CD8-positive, alpha-beta memory T cell (primary cell): ENCODE measurements around the gene LGR4. TPM values are rescaled to one million over a fixed set of nuclear protein-coding genes. Genes with fewer than 3 reads are reported as not detected.
A peak's percentile ranks its signal among the peaks of the same experiment; 100 is the strongest.
"Not testable (repeated sequence)": the region's sequence is repeated elsewhere in the genome, so short reads cannot be mapped to it uniquely, and the experiment has no call there.

ENCODE experiments used
- CTCF ChIA-PET: fragments of 350-600 bp; sonication (Branson Sonifier 250); formaldehyde crosslinking; loops from one replicate; lab custom pipeline; 2021; ENCODE audit warnings: antibody characterized with exemption; lab: Charles Lee
- POLR2A ChIA-PET: fragments of 350-600 bp; sonication (Branson Sonifier 250); formaldehyde crosslinking; loops from one replicate; lab custom pipeline; 2021; ENCODE audit warnings: antibody characterized with exemption; lab: Charles Lee
- DNase-seq, 5 donors: peaks; one replicate each; pipeline versions ENCODE4 v3.0.0 to v3.0.0-alpha.2; 2020 to 2022; ENCODE audit warnings: mixed read lengths in 1 of 5
- H3K27ac ChIP-seq: one replicate; pipeline ENCODE4 v1.7.0; 2013; ENCODE audit warnings: low read depth, mild to moderate bottlenecking, low read length, moderate library complexity
- H3K27me3 ChIP-seq: 2 replicates; pipeline ENCODE4 v1.7.0; 2013; ENCODE audit warnings: low read length, mild to moderate bottlenecking; ENCODE audit not compliant: insufficient read depth, poor library complexity, severe bottlenecking
- H3K36me3 ChIP-seq: 2 replicates; pipeline ENCODE4 v1.7.0; 2013; ENCODE audit warnings: mild to moderate bottlenecking, low read length, moderate library complexity; ENCODE audit not compliant: insufficient read depth
- H3K4me1 ChIP-seq: 2 replicates; pipeline ENCODE4 v1.7.0; 2013; ENCODE audit warnings: mild to moderate bottlenecking, low read length, moderate library complexity; ENCODE audit not compliant: insufficient read depth
- H3K4me3 ChIP-seq: 2 replicates; pipeline ENCODE4 v1.7.0; 2013; ENCODE audit warnings: mild to moderate bottlenecking, low read length
- H3K9me3 ChIP-seq: 2 replicates; pipeline ENCODE4 v1.7.0; 2013; ENCODE audit warnings: mild to moderate bottlenecking, low read length
- H3K27ac Mint-ChIP-seq, 8 donors: one replicate each; pipeline ENCODE4 v1.8.0; 2020 to 2021; ENCODE audit warnings: mixed read lengths in 8 of 8, mild to moderate bottlenecking in 6 of 8, inconsistent platforms in 3 of 8, moderate library complexity in 3 of 8
- H3K27me3 Mint-ChIP-seq, 2 donors: one replicate each; pipeline ENCODE4 v1.8.0; 2020 to 2021; ENCODE audit warnings: mixed read lengths in 2 of 2, mild to moderate bottlenecking in 1 of 2, moderate library complexity in 1 of 2
- H3K36me3 Mint-ChIP-seq, 3 donors: one replicate each; pipeline ENCODE4 v1.8.0; 2020 to 2021; ENCODE audit warnings: mixed read lengths in 3 of 3, inconsistent platforms in 1 of 3, mild to moderate bottlenecking in 1 of 3
- H3K4me1 Mint-ChIP-seq, 3 donors: one replicate each; pipeline ENCODE4 v1.8.0; 2020 to 2021; ENCODE audit warnings: mixed read lengths in 3 of 3, inconsistent platforms in 1 of 3, mild to moderate bottlenecking in 1 of 3
- H3K4me3 Mint-ChIP-seq, 7 donors: one replicate each; pipeline ENCODE4 v1.8.0; 2020 to 2021; ENCODE audit warnings: mixed read lengths in 7 of 7, mild to moderate bottlenecking in 6 of 7, moderate library complexity in 4 of 7, inconsistent platforms in 2 of 7
- H3K9me3 Mint-ChIP-seq, 5 donors: one replicate each; pipeline ENCODE4 v1.8.0; 2020 to 2022; ENCODE audit warnings: mixed read lengths in 5 of 5, mild to moderate bottlenecking in 3 of 5, moderate library complexity in 2 of 5, inconsistent platforms in 1 of 5
- polyA plus RNA-seq: library from polyadenylated mRNA; unstranded; fragments of 300-500 nt; fragmentation: Illumina TruSeq; gene quantifications from one replicate; pipeline ENCODE4 v1.2.3, GENCODE V29; 2021
- total RNA-seq, 2 experiments: library from RNA; stranded (reverse); gene quantifications; one replicate each; pipeline ENCODE4 v1.2.3, GENCODE V29; 2021

Gene LGR4
- under 1 TPM; 0.04 to 0.39 TPM for total RNA-seq
- 0.07 TPM for polyA plus RNA-seq

- Mint-ChIP-seq H3K9me3 (peaks cover 0 to 2% (median 0%) of the 10 kb centered on the region in 5 donors), H3K36me3 (peaks cover 0 to 3% (median 0%) of the 10 kb centered on the region in 3 donors), H3K4me3 (peak within 1 kb of the TSS; percentile 90 to 99 (median 95)), H3K4me1 (peaks cover 16 to 20% (median 19%) of the 10 kb centered on the region in 3 donors), H3K27ac (peak within 1 kb of the TSS; percentile 2 to 90 (median 80)), H3K27me3 (peaks cover 9 to 44% of the 10 kb centered on the region in 2 donors)
- peak; percentile 37 to 75 (median 67) for DNase-seq
- H3K27me3 ChIP-seq = no peaks in the 10 kb centered on the region
- ChIA-PET POLR2A (interaction anchor here (0.9 kb wide), 1 partner anchor 24 kb away, joined by 6 read pairs; no protein-coding TSS in a partner anchor), CTCF (interaction anchor here (1.5 kb wide), 1 partner anchor 13 kb away, joined by 5 read pairs; no protein-coding TSS in a partner anchor)
- H3K4me1 ChIP-seq = peaks cover 9% of the 10 kb centered on the region
- no peaks in the 10 kb centered on the region for H3K9me3 ChIP-seq
- peak within 1 kb of the TSS; percentile 69 for H3K4me3 ChIP-seq
- peak within 1 kb of the TSS; percentile 32 for H3K27ac ChIP-seq
- no peaks in the 10 kb centered on the region for H3K36me3 ChIP-seq
Observed at GRCh38 chr11:27472398-27473016, at the start of gene LGR4. TSS of gene LGR4 (minus strand) at chr11:27472790. CDS start at chr11:27472302, 488 bp downstream.

- Mint-ChIP-seq H3K4me1 (no peaks in the 10 kb centered on the region), H3K27ac (no peak overlapping the region), H3K4me3 (no peak overlapping the region), H3K27me3 (peaks cover 6 to 26% of the 10 kb centered on the region in 2 donors), H3K36me3 (peaks cover 0 to 2% (median 0%) of the 10 kb centered on the region in 3 donors), H3K9me3 (peaks cover 0 to 5% (median 3%) of the 10 kb centered on the region in 5 donors)
- H3K4me3 ChIP-seq = no peak overlapping the region
- H3K27ac ChIP-seq = no peak overlapping the region
- CTCF ChIA-PET = no interaction called here
- H3K27me3 ChIP-seq = peaks cover 3% of the 10 kb centered on the region
- DNase-seq = no peak
- H3K4me1 ChIP-seq = no peaks in the 10 kb centered on the region
- H3K9me3 ChIP-seq = no peaks in the 10 kb centered on the region
- no peaks in the 10 kb centered on the region for H3K36me3 ChIP-seq
- POLR2A ChIA-PET = no interaction called here
Observed at GRCh38 chr11:27520226-27520625, 47.6 kb upstream of the LGR4 start.

- no peaks in the 10 kb centered on the region for H3K4me1 ChIP-seq
- ChIA-PET POLR2A (no interaction called here), CTCF (no interaction called here)
- no peaks in the 10 kb centered on the region for H3K36me3 ChIP-seq
- no peak for DNase-seq
- no peak overlapping the region for H3K27ac Mint-ChIP-seq
- no peaks in the 10 kb centered on the region for H3K4me1 Mint-ChIP-seq
- H3K36me3 Mint-ChIP-seq = peaks cover 0 to 2% (median 0%) of the 10 kb centered on the region in 3 donors
- H3K27ac ChIP-seq = no peak overlapping the region
- peaks cover 0 to 8% (median 5%) of the 10 kb centered on the region in 5 donors for H3K9me3 Mint-ChIP-seq
- H3K4me3 ChIP-seq = no peak overlapping the region
- no peaks in the 10 kb centered on the region for H3K9me3 ChIP-seq
- no peak overlapping the region for H3K4me3 Mint-ChIP-seq
- H3K27me3 ChIP-seq = peaks cover 3% of the 10 kb centered on the region
- peaks cover 6 to 20% of the 10 kb centered on the region in 2 donors for H3K27me3 Mint-ChIP-seq
Observed at GRCh38 chr11:27518518-27518917, 45.9 kb upstream of the LGR4 start.

GRCh38 chr11:27517490-27517889, 44.9 kb upstream of the LGR4 start:
- peaks cover 6 to 20% of the 10 kb centered on the region in 2 donors for H3K27me3 Mint-ChIP-seq
- H3K36me3 ChIP-seq, H3K4me1 ChIP-seq, H3K4me3 Mint-ChIP-seq, H3K9me3 ChIP-seq, H3K27me3 ChIP-seq, H3K4me3 ChIP-seq, H3K27ac ChIP-seq, H3K4me1 Mint-ChIP-seq, POLR2A ChIA-PET, H3K9me3 Mint-ChIP-seq, H3K27ac Mint-ChIP-seq, H3K36me3 Mint-ChIP-seq, CTCF ChIA-PET, DNase-seq: not testable (repeated sequence)

GRCh38 chr11:27514558-27514957, 42.0 kb upstream of the LGR4 start:
- ChIA-PET POLR2A (no interaction called here), CTCF (no interaction called here)
- Mint-ChIP-seq H3K27ac (no peak overlapping the region), H3K27me3 (peaks cover 4 to 20% of the 10 kb centered on the region in 2 donors), H3K4me1 (peaks cover 0 to 3% (median 0%) of the 10 kb centered on the region in 3 donors), H3K9me3 (peaks cover 0 to 8% (median 5%) of the 10 kb centered on the region in 5 donors), H3K36me3 (peaks cover 0 to 3% (median 3%) of the 10 kb centered on the region in 3 donors), H3K4me3 (no peak overlapping the region)
- Histone ChIP-seq H3K9me3 (no peaks in the 10 kb centered on the region), H3K4me1 (no peaks in the 10 kb centered on the region), H3K4me3 (no peak overlapping the region), H3K27ac (no peak overlapping the region), H3K36me3 (no peaks in the 10 kb centered on the region), H3K27me3 (peaks cover 3% of the 10 kb centered on the region)
- DNase-seq = no peak

- ChIA-PET POLR2A (no interaction called here), CTCF (no interaction called here)
- peaks cover 0 to 8% (median 5%) of the 10 kb centered on the region in 5 donors for H3K9me3 Mint-ChIP-seq
- no peak for DNase-seq
- peaks cover 0 to 20% of the 10 kb centered on the region in 2 donors for H3K27me3 Mint-ChIP-seq
- Histone ChIP-seq H3K9me3 (no peaks in the 10 kb centered on the region), H3K4me3 (no peak overlapping the region), H3K4me1 (no peaks in the 10 kb centered on the region), H3K27me3 (no peaks in the 10 kb centered on the region), H3K27ac (no peak overlapping the region), H3K36me3 (no peaks in the 10 kb centered on the region)
- peaks cover 0 to 3% (median 0%) of the 10 kb centered on the region in 3 donors for H3K4me1 Mint-ChIP-seq
- H3K4me3 Mint-ChIP-seq = no peak overlapping the region
- H3K36me3 Mint-ChIP-seq = peaks cover 0 to 4% (median 3%) of the 10 kb centered on the region in 3 donors
- H3K27ac Mint-ChIP-seq = no peak overlapping the region
Observed at GRCh38 chr11:27514076-27514475, 41.5 kb upstream of the LGR4 start.

GRCh38 chr11:27513389-27513788, 40.8 kb upstream of the LGR4 start:
- H3K9me3 Mint-ChIP-seq = peaks cover 0 to 8% (median 5%) of the 10 kb centered on the region in 5 donors
- Histone ChIP-seq H3K27me3 (no peaks in the 10 kb centered on the region), H3K4me3 (no peak overlapping the region), H3K27ac (no peak overlapping the region), H3K4me1 (no peaks in the 10 kb centered on the region), H3K9me3 (no peaks in the 10 kb centered on the region), H3K36me3 (no peaks in the 10 kb centered on the region)
- H3K27ac Mint-ChIP-seq = no peak overlapping the region
- H3K27me3 Mint-ChIP-seq = peaks cover 0 to 17% of the 10 kb centered on the region in 2 donors
- POLR2A ChIA-PET = no interaction called here
- DNase-seq = no peak
- H3K4me1 Mint-ChIP-seq = peaks cover 3 to 5% (median 4%) of the 10 kb centered on the region in 3 donors
- H3K4me3 Mint-ChIP-seq = no peak overlapping the region
- peaks cover 0 to 4% (median 3%) of the 10 kb centered on the region in 3 donors for H3K36me3 Mint-ChIP-seq
- CTCF ChIA-PET = no interaction called here

- Mint-ChIP-seq H3K27ac (no peak overlapping the region), H3K27me3 (peaks cover 0 to 7% of the 10 kb centered on the region in 2 donors), H3K36me3 (peaks cover 0 to 7% (median 3%) of the 10 kb centered on the region in 3 donors), H3K9me3 (peaks cover 0 to 8% (median 5%) of the 10 kb centered on the region in 5 donors), H3K4me1 (peaks cover 12 to 16% (median 15%) of the 10 kb centered on the region in 3 donors), H3K4me3 (no peak overlapping the region)
- POLR2A ChIA-PET = no interaction called here
- CTCF ChIA-PET = no interaction called here
- Histone ChIP-seq H3K4me3 (no peak overlapping the region), H3K27ac (no peak overlapping the region), H3K36me3 (no peaks in the 10 kb centered on the region), H3K9me3 (no peaks in the 10 kb centered on the region), H3K27me3 (no peaks in the 10 kb centered on the region), H3K4me1 (peaks cover 5% of the 10 kb centered on the region)
- no peak for DNase-seq
Observed at GRCh38 chr11:27512238-27512637, 39.6 kb upstream of the LGR4 start.
